OCI-LY7 (cell line): Measurements from ENCODE around the gene OR2AT4. TPM values are rescaled to one million over a fixed set of nuclear protein-coding genes. Genes with fewer than 3 reads are reported as not detected.

Source experiments
- BruUV-seq: library from RNA; stranded (reverse); fragments of 400-500 nt; replicated peaks from 2 replicates; lab custom pipeline; 2021; lab: Mats Ljungman, UMichigan
- CTCF ChIA-PET: fragments of 300-600 bp; sonication (Branson Sonifier 250); formaldehyde crosslinking; loops from one replicate; lab custom pipeline; 2022; ENCODE audit warnings: antibody characterized with exemption; ENCODE audit not compliant: unreplicated experiment; lab: Charles Lee
- POLR2A ChIA-PET: fragments of 300-600 bp; sonication (Branson Sonifier 250); formaldehyde crosslinking; loops from one replicate; lab custom pipeline; 2022; ENCODE audit warnings: antibody characterized with exemption; lab: Charles Lee
- DNase-seq: peaks from one replicate; pipeline ENCODE4 v3.0.0-alpha.2; 2015; ENCODE audit warnings: low spot score
- H2AFZ ChIP-seq: fragments of 200-600 bp; sonication (generic), shearing (Covaris generic); 2 replicates; pipeline ENCODE4 v1.6.1; 2014; ENCODE audit warnings: mild to moderate bottlenecking, antibody characterized with exemption, low read length, moderate library complexity
- H3K27ac ChIP-seq: fragments of 200-600 bp; sonication (generic); 2 replicates; pipeline ENCODE4 v1.5.1; 2014; ENCODE audit warnings: mixed run types, low read depth, mild to moderate bottlenecking, moderate library complexity, low read length, inconsistent platforms; ENCODE audit not compliant: poor library complexity, severe bottlenecking
- H3K36me3 ChIP-seq: fragments of 200-600 bp; sonication (generic); 2 replicates; pipeline ENCODE4 v1.6.1; 2014; ENCODE audit warnings: mild to moderate bottlenecking, antibody characterized with exemption, low read length, moderate library complexity, mixed read lengths; ENCODE audit not compliant: insufficient read depth
- H3K4me1 ChIP-seq: fragments of 200-600 bp; sonication (generic); 2 replicates; pipeline ENCODE4 v1.5.1; 2014; ENCODE audit warnings: mild to moderate bottlenecking, low read length; ENCODE audit not compliant: insufficient read depth, poor library complexity, severe bottlenecking
- H3K4me2 ChIP-seq: fragments of 200-600 bp; sonication (generic); 2 replicates; pipeline ENCODE4 v1.6.1; 2014; ENCODE audit warnings: mild to moderate bottlenecking, low read length
- H3K4me3 ChIP-seq: fragments of 200-600 bp; sonication (generic); 2 replicates; pipeline ENCODE4 v1.5.1; 2014; ENCODE audit warnings: mild to moderate bottlenecking, low read depth, low read length; ENCODE audit not compliant: poor library complexity, severe bottlenecking
- H3K79me2 ChIP-seq: fragments of 200-600 bp; sonication (generic); 2 replicates; pipeline ENCODE4 v1.6.1; 2016; ENCODE audit warnings: low read depth, mild to moderate bottlenecking, low read length, moderate library complexity, mixed read lengths; ENCODE audit not compliant: insufficient read depth
- H3K9me2 ChIP-seq: fragments of 200-600 bp; sonication (generic); 2 replicates; pipeline ENCODE4 v1.6.1; 2016; ENCODE audit warnings: mild to moderate bottlenecking, low read length, mixed read lengths; ENCODE audit not compliant: insufficient read depth
- H3K9me3 ChIP-seq: fragments of 200-600 bp; sonication (generic); 2 replicates; pipeline ENCODE4 v1.6.1; 2014; ENCODE audit warnings: mild to moderate bottlenecking, mixed run types, low read length, mixed read lengths
- H4K20me1 ChIP-seq: fragments of 200-600 bp; sonication (generic); 2 replicates; pipeline ENCODE4 v1.6.1; 2014; ENCODE audit warnings: mild to moderate bottlenecking, antibody characterized with exemption, low read length, moderate library complexity, mixed read lengths; ENCODE audit not compliant: insufficient read depth
- CTCF ChIP-seq: fragments of 200-600 bp; sonication (generic); conservative IDR thresholded peaks from 2 replicates; pipeline ENCODE4 v1.5.1; 2014; ENCODE audit warnings: mild to moderate bottlenecking, antibody characterized with exemption, low read length, moderate library complexity, mixed read lengths
- EZH2phosphoT487 ChIP-seq: fragments of 200-600 bp; sonication (generic); IDR thresholded peaks from 2 replicates; pipeline ENCODE4 v1.6.1; 2018; ENCODE audit warnings: low read depth, borderline replicate concordance, mild to moderate bottlenecking, mixed run types, antibody characterized with exemption, low read length, moderate library complexity, mixed read lengths
- intact Hi-C: fragments of 100-400 bp; cut with micrococcal nuclease; formaldehyde crosslinking; loops from one replicate; pipeline ENCODE4 v1.10.0; 2022; ENCODE audit not compliant: unreplicated experiment
- total RNA-seq, 2 experiments: library from RNA; depleted of rRNA in 1 of 2; stranded (reverse); fragments of >200 nt in 1 of 2; shearing (Covaris generic) in 1 of 2; gene quantifications; 2 replicates each; pipeline ENCODE4 v1.2.3, GENCODE V29; 2014 to 2022

The OR2AT4 gene
- total RNA-seq, 2 experiments from 2014 or later, result not detected

GRCh38 chr11:75073459-75074190 is 23.1 kb downstream of the OR2AT4 start:
- Histone ChIP-seq H3K9me3 (peaks cover 1% of the 10 kb centered on the region; the same call in 1 of the 2 replicates), H3K9me2 (no peaks in the 10 kb centered on the region), H4K20me1 (no peaks in the 10 kb centered on the region), H3K79me2 (no peaks in the 10 kb centered on the region), H3K27ac (no peak overlapping the region), H3K4me2 (no peak overlapping the region), H2AFZ (no peak overlapping the region), H3K36me3 (no peaks in the 10 kb centered on the region), H3K4me1 (no peaks in the 10 kb centered on the region), H3K4me3 (no peak overlapping the region)
- no TSS peak for BruUV-seq
- ChIA-PET CTCF (no interaction called here), POLR2A (interaction anchor here (0.7 kb wide), 1 partner anchor 70 kb away, joined by 3 read pairs; no protein-coding TSS in a partner anchor)
- intact Hi-C loops, result loop anchor here (1.0 kb wide), 1 partner anchor 50 kb away; no protein-coding TSS in a partner anchor
- peak; percentile 10 for DNase-seq
- TF ChIP-seq CTCF (peak; percentile 55), EZH2phosphoT487 (no peak)

GRCh38 chr11:75072582-75072981 is 24.1 kb downstream of the OR2AT4 start:
- ChIA-PET CTCF (no interaction called here), POLR2A (interaction anchor here (0.7 kb wide), 1 partner anchor 71 kb away, joined by 3 read pairs; no protein-coding TSS in a partner anchor)
- no TSS peak for BruUV-seq

More at GRCh38 chr11:75072582-75072981, 24.1 kb downstream of the OR2AT4 start:
- no peak for DNase-seq
- H2AFZ ChIP-seq, result no peak overlapping the region
- no peaks in the 10 kb centered on the region for H3K36me3 ChIP-seq
- H4K20me1 ChIP-seq, result no peaks in the 10 kb centered on the region
- no peak for TF ChIP-seq CTCF
- no peak for TF ChIP-seq EZH2phosphoT487
- H3K79me2 ChIP-seq, result no peaks in the 10 kb centered on the region
- no peak overlapping the region for H3K27ac ChIP-seq
- H3K9me3 ChIP-seq, result peaks cover 3% of the 10 kb centered on the region; the same call in 1 of the 2 replicates
- no peak overlapping the region for H3K4me3 ChIP-seq
- H3K4me2 ChIP-seq, result no peak overlapping the region
- no peaks in the 10 kb centered on the region for H3K4me1 ChIP-seq
- intact Hi-C loops, result no loop called here
- H3K9me2 ChIP-seq, result no peaks in the 10 kb centered on the region
